ENCODE data around the gene KLHL17. TPM values are rescaled to one million over a fixed set of nuclear protein-coding genes. Genes with fewer than 3 reads are reported as not detected.
A peak's percentile ranks its signal among the peaks of the same experiment; 100 is the strongest.
"Not testable (repeated sequence)": the region's sequence is repeated elsewhere in the genome, so short reads cannot be mapped to it uniquely, and the experiment has no call there.

KLHL17 gene
- polyA plus RNA-seq, 1 donor (not counting 4 experiments of a cell fraction or from before 2014, with no cell fraction given) = 6.5 TPM

- Histone ChIP-seq H3K9ac (ENCODE audit: control insufficient read depth, extremely low read depth, insufficient read depth, low read length) (no peak overlapping the region), H2AFZ (ENCODE audit: control insufficient read depth, low read length) (no peak overlapping the region), H3K4me1 (ENCODE audit: control insufficient read depth, extremely low read depth, insufficient read depth, low read length) (peaks cover 19% of the 10 kb centered on the region), H4K20me1 (ENCODE audit: control insufficient read depth, extremely low read depth, insufficient read depth, low read length) (no peaks in the 10 kb centered on the region), H3K4me2 (ENCODE audit: control insufficient read depth, extremely low read depth, insufficient read depth, low read depth, low read length) (no peak overlapping the region), H3K27me3 (ENCODE audit: control insufficient read depth, extremely low read depth, insufficient read depth, low read length) (peaks cover 11% of the 10 kb centered on the region), H3K9me3 (ENCODE audit: control insufficient read depth, low read depth, low read length) (no peaks in the 10 kb centered on the region), H3K4me3 (ENCODE audit: control insufficient read depth in 2 of 3, extremely low read depth in 1 of 3, insufficient read depth in 2 of 3, low read depth in 1 of 3, low read length in 3 of 3) (no peak overlapping the region), H3K79me2 (ENCODE audit: control insufficient read depth, insufficient read depth, low read length) (peaks cover 8% of the 10 kb centered on the region), H3K9me1 (ENCODE audit: control insufficient read depth, extremely low read depth, insufficient read depth, low read length) (no peaks in the 10 kb centered on the region), H3K27ac (ENCODE audit: control insufficient read depth, insufficient read depth, low read length) (no peak overlapping the region), H3K36me3 (ENCODE audit: control insufficient read depth in 2 of 2, extremely low read depth in 1 of 2, insufficient read depth in 2 of 2, low read length in 2 of 2) (no peaks in the 10 kb centered on the region)
- dilution Hi-C loops (cut with MboI; ENCODE audit: extremely low pct_ligation_motif_present, low sequenced_read_pairs) = no loop called here
- FAIRE-seq (no peak), DNase-seq (ENCODE audit: low read depth, low spot score) (no peak)
- TF ChIP-seq EZH2 (IDR thresholded peaks at IDR 0.05; ENCODE audit: low read length) = no peak
- no peak for TF ChIP-seq CTCF (optimal IDR thresholded peaks at IDR 0.05 in 1 of 3, IDR thresholded peaks at IDR 0.05 in 1 of 3, conservative IDR thresholded peaks at IDR 0.05 in 1 of 3; ENCODE audit: extremely low read depth in 1 of 3, insufficient read depth in 2 of 3, low read length in 3 of 3)
These were observed 51.1 kb downstream of the KLHL17 start for GRCh38 chr1:1011396-1011949.

GRCh38 chr1:1012736-1013104, 52.3 kb downstream of the KLHL17 start:
- H3K9ac ChIP-seq (ENCODE audit: control insufficient read depth, extremely low read depth, insufficient read depth, low read length) = peak overlapping the region; percentile 83
- dilution Hi-C loops (cut with MboI; ENCODE audit: extremely low pct_ligation_motif_present, low sequenced_read_pairs); H3K9me1 ChIP-seq (ENCODE audit: control insufficient read depth, extremely low read depth, insufficient read depth, low read length); H4K20me1 ChIP-seq (ENCODE audit: control insufficient read depth, extremely low read depth, insufficient read depth, low read length); H3K27me3 ChIP-seq (ENCODE audit: control insufficient read depth, extremely low read depth, insufficient read depth, low read length); H3K79me2 ChIP-seq (ENCODE audit: control insufficient read depth, insufficient read depth, low read length); H3K36me3 ChIP-seq (ENCODE audit: control insufficient read depth in 2 of 2, extremely low read depth in 1 of 2, insufficient read depth in 2 of 2, low read length in 2 of 2); FAIRE-seq; H3K9me3 ChIP-seq (ENCODE audit: control insufficient read depth, low read depth, low read length); DNase-seq (ENCODE audit: low read depth, low spot score): not testable (repeated sequence)
- H3K4me2 ChIP-seq (ENCODE audit: control insufficient read depth, extremely low read depth, insufficient read depth, low read depth, low read length) = peak overlapping the region; percentile 98
- H3K4me3 ChIP-seq (ENCODE audit: control insufficient read depth in 2 of 3, extremely low read depth in 1 of 3, insufficient read depth in 2 of 3, low read depth in 1 of 3, low read length in 3 of 3) = peak overlapping the region; percentile 66 to 91 (median 71)
- peaks cover 12% of the 10 kb centered on the region for H3K4me1 ChIP-seq (ENCODE audit: control insufficient read depth, extremely low read depth, insufficient read depth, low read length)
- peak overlapping the region; percentile 85 for H3K27ac ChIP-seq (ENCODE audit: control insufficient read depth, insufficient read depth, low read length)
- peak overlapping the region; percentile 72 for H2AFZ ChIP-seq (ENCODE audit: control insufficient read depth, low read length)
